Measurements from ENCODE around the gene THAP10.
"Not testable (repeated sequence)": the region's sequence is repeated elsewhere in the genome, so short reads cannot be mapped to it uniquely, and the experiment has no call there.

Gene THAP10

GRCh38 chr15:70876011-70876410 is 16.2 kb downstream of the THAP10 start:
- DNase-seq = no peak

DNA sequence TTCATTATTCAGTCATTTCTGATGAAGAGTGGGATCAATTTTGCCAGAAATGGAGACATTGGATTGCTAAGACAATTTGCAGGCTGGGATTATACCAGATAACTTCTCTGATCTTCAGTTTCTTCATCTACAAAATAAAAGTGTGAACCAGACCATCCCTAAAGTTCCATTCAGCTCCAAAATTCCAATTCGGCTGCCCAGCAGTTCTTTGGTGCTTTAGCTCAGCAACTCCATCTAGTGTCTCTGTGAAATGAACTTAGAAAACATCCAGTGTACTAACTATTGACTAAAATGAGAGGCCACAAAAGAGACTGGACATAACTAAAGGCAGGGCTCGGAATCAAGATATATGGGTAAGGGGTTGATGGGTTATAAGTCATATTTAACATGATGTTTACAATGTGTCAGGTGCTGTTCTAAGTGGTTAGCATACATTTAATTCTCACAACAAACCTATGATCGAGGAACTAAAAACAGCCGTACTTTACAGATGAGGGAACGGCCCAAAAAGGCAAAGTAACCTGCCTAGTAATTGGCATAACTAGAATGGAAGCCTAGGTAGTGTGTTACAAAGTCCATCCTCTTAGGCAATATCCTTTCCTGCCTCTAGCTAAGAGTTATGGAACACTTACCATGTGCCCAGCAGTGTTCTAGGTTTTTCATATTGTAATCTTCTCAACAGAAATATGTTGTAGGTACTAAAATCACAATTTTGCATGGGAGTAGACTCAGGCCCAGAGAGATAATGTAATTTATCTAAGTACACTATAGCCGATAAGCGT is 17.0 kb downstream of the THAP10 start:
- no peak for DNase-seq

DNA sequence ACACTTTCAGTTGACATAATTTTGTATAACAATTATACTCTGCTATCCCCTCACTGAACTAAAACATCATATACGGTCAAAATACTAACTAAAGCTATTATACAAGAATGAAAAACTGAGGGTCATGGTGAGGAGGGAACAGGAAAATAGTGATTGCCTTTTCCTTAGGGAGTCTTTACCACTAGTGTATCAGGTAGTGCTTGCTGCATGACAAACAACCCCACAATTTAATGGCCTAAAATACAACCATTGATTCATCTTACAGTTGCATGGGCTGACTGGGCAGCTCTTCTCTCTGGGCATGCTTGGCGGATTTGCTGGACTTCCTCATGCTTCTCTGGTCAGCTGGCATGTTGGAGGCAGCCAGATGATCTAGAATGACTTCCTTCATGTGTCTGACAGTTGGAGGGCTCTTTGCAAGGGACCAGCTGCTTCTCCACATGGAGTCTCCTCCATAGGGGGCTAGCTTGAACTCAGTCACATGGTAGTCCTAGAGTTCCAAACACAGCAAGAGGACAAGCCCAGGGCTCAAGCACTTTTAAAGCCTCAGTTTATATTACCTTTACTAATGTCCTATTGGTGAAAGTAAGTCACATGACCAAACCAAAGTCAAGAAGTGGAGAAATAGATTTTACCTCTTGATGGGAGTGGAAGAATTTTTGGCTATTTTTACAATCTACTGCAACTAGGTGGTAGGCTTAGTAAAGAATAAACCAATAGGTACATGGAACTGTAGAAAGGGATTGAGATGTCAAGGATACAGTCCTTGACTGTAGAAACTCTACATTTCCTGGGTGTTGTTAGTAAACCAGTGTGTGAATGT is 18.8 kb downstream of the THAP10 start:
- no peak for DNase-seq

- DNase-seq = not testable (repeated sequence)
Observed at GRCh38 chr15:70871490-70871889, 20.7 kb downstream of the THAP10 start.

- no peak for DNase-seq
Observed at GRCh38 chr15:70870051-70870450, 22.2 kb downstream of the THAP10 start.

GRCh38 chr15:70869346-70869745 is 22.9 kb downstream of the THAP10 start:
- DNase-seq = no peak

DNA sequence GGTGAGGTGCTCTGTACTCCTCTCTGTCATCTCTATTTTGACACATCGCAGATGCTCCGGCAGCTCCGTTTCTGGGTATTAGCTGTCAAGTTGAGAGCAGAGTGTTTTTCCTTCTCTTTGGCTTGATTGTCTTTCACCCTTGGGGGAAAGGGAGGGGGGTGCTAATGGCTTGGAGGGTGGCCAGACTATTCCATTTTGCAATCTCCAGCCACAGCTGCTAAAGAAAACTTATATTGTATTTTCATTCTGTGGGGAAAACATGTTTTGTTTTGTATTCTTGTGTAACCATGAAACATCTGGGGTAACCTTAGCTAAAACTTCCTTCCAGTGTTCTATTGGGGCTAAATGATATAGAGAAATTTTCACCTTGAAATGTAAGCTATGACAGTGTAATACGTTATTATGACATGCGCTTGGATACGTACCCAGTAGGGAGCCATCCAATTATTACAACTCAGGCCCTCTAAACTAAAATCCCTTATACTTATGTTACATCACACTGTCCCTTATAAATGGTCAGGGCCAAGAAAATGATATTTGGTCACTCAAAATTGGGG is 24.2 kb downstream of the THAP10 start:
- no peak for DNase-seq

DNA sequence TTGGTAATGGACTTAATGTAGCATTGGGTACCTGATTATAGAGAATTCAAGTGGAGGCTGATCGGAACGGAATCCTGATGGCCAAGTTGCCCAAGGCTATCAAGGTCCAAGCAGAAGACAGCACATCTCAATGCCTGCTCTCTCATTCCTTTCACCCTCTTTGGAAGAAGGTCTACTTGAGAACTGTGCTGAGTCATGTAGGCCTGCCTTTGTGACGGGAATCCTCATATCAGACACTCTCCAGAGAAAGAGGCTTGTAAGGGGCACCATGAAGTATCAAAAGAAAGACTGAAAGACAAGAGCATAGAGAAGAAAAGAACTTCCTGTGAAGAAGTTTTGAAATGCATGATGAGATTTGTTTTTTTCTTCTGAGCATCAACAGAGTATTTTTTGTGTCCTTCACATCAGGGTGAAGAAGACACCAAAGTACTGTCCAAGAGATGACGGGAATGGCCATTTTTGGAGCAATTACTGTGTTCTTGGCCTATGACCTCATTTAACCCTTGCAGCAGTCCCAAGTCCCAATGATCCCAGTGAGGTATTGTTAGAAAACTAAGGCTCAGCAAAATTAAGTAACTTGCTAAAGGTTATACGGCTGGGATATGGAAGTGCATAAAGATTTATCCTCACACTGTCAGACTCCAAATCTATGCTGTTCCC is 25.1 kb downstream of the THAP10 start:
- no peak for DNase-seq

GRCh38 chr15:70863450-70864218 is 28.6 kb downstream of the THAP10 start:
- DNase-seq = no peak

- DNase-seq = no peak
Observed at GRCh38 chr15:70859998-70860397, 32.2 kb downstream of the THAP10 start.

DNA sequence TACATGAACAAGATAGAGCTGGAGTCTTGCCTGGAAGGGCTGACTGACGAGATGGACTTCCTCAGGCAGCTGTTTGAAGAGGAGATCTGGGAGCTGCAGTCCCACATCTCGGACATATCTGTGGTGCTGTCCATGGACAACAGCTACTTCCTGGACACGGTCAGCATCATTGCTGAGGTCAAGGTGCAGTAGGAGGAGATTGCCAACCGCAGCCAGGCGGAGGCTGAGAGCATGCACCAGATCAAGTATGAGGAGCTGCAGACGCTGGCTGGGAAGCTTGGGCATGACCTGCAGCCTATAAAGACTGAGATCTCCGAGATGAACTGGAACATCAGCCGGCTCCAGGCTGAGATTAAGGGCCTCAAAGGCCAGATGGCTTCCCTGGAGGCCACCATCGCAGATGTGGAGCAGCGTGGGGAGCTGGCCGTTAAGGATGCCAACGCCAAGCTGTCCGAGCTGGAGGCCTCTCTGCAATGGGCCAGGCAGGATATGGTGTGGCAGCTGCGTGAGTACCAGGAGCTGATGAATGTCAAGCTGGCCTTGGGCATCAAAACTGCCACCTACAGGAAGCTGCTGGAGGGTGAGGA is 32.8 kb downstream of the THAP10 start:
- DNase-seq = no peak

- not testable (repeated sequence) for DNase-seq
Observed at GRCh38 chr15:70858614-70859321, 33.5 kb downstream of the THAP10 start.

- DNase-seq = no peak
Observed at GRCh38 chr15:70857562-70858285, 34.5 kb downstream of the THAP10 start.

DNA sequence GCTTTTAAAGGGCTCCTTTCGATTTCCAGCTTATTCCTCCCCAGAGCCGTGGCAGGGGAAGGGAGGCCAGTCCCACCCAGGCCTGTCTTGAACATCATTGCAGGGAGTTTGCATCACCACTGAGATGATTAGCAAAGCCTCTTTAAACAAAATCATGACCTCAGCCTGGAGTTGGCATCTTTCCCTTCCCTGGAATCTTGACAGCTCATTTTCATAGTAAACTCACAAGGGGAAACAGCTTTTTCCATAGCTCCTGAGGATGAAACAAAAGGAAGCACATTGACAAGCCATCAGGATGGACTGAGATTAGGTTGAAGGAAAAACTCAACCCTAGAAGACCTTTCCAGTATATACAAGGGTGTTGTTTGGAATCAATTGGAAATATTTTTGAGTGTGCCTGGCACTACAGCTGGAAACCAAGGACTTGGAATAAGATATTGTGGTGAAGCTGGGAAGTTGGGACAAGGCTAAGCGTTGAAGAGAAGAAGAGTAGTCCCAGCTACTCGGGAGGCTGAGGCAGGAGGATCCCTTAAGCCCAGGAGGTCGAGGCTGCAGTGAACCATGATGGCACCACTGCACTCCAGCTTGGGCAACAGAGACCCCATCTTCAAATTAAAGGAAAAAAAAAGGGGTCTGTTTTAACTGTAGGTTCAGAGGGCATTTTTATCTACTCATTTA is 35.2 kb downstream of the THAP10 start:
- DNase-seq = no peak

- DNase-seq = no peak
Observed at GRCh38 chr15:70856177-70856883, 35.9 kb downstream of the THAP10 start.

DNA sequence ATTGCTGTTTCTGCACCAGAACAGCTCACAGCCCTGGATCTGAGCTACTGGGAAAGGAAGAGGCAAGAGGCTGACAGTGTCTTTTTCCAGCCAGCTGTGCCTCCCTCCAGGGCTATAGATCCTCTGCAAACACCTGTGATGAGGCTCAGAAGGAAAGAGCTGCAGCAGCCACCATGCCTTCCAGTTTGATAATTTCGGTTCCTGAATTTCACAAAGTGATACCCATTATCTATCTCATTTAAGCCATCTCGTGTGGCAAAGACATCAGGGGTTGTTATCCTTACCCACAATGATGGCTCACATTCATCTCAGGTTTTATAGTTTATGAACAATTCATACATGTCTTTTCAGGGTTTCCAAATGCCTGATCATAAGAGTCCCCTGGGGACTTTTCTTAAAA is 36.5 kb downstream of the THAP10 start:
- no peak for DNase-seq

- DNase-seq = no peak
Observed at GRCh38 chr15:70854666-70854976, 37.6 kb downstream of the THAP10 start.

- DNase-seq = no peak
Observed at GRCh38 chr15:70853973-70854665, 38.1 kb downstream of the THAP10 start, which contains the start of gene LARP6. Gene LARP6 (minus strand): TSS chr15:70854157. CDS start chr15:70854088, 69 bp downstream.
